Erythroblast (primary cell): ENCODE data around the gene SIGLEC7.

Source experiments
- DNase-seq, 2 experiments: peaks; one replicate each; lab custom pipeline; 2025; lab: John Stamatoyannopoulos, UW
- GATA1 ChIP-seq: IDR thresholded peaks from 2 replicates; pipeline ENCODE4 v1.6.1; 2011; ENCODE audit warnings: low read depth, mild to moderate bottlenecking, control low read depth, low read length, moderate library complexity
- POLR2A ChIP-seq: IDR thresholded peaks from 2 replicates; pipeline ENCODE4 v1.6.1; 2011; ENCODE audit warnings: mild to moderate bottlenecking, low read length

SIGLEC7 gene

GRCh38 chr19:51107406-51108065, 34.6 kb upstream of the SIGLEC7 start:
- TF ChIP-seq GATA1 (no peak), POLR2A (no peak)
- peak in 1 of 2 experiments; percentile 47 for DNase-seq

DNA sequence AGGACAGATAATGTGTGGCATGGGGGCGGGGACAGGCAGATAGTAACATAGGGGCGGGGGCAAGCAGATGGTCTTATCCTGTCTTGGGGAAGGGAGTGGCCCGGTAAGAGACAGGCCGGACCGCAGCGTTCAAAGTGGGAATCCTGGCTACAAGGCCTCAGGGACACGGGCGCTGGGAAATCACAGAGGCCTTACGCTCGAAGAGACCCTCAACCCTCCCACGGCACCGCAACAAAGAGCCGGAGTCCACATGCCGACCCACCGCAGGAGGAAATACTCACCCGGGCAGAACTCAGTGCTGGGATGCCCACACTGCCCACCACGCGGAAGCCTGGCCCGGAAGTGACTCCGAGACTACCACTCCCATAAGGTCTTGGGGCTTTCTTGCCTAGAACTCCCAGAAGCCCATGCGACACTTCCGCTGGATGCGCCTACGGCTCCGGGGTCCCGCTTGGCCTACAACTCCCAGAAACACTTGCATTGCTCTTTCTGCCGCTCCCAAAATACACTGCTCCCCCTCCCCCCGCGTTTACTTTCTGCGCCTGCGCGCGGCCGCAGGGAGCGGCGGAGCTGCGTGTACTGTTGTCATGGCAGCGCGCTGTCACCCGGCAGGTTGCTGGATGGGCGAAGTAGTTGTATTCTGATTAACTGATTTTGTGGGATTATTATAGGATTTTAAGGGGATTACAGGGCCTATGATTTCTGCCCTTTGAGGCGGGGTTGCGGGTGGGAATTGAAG, 33.9 kb upstream of the SIGLEC7 start, which contains the start of gene CTU1:
TSS of gene CTU1 (minus strand) at position 344 of the 739 bp plus-strand sequence. CDS start 3,840 bp downstream, outside the sequence.
- peak; percentile 99 for DNase-seq
- TF ChIP-seq GATA1 (no peak), POLR2A (peak; percentile 85)

DNA sequence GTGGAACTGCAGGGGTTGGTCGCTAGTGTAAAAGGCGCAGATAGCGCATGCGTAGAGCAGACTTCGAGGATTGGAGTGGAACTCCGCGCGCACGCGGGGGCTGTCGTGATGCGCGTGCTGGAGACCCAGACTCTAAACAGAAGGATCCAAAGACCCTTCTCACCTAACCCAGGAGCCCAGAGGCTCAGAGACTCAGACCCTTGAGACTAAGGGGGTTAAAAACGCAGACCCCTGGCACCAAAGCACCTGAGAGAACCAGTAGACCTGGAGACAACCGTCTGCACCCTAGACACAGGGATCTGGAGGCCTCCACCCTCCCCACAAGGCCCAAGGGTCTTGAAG, 33.3 kb upstream of the SIGLEC7 start:
- no peak for DNase-seq
- TF ChIP-seq POLR2A (no peak), GATA1 (no peak)

DNA sequence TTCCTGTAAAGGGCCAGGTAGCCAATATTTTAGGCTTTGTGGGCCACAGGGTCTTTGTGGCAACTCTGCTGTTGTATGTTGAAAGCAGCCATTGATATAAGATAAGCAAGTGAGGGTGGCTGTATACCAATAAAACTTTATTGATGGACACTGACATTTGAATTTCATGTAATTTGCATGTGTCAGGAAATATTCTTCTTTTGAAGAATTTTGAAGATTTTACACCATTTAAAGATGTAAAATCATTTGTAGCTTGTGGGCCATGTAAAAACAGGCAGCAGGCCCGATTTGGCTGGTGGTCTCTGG, 31.5 kb upstream of the SIGLEC7 start:
- DNase-seq = no peak
- no peak for TF ChIP-seq POLR2A
- TF ChIP-seq GATA1 = no peak

DNA sequence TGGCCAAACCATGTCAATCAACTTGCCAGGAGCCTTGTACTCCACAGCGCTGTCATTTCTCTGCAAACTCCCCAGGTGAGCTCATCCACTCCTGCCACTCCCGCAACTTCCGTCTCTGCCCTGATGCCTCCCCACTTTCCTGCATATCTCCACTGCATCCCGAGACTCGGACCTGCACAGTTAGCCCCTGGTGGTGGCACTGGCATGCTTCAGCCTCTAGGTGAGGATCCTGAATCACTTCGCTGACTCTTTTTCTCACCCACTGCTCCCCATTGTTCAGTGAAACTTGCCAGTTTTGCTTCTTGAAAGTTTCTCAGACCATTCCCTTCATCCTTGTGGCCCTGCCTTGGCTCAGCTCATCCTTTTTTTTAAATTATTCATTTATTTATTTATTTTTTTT, 30.5 kb upstream of the SIGLEC7 start:
- TF ChIP-seq GATA1 (no peak), POLR2A (no peak)
- no peak for DNase-seq

GRCh38 chr19:51114087-51114729, 27.9 kb upstream of the SIGLEC7 start:
- no peak for DNase-seq
- TF ChIP-seq POLR2A (no peak), GATA1 (no peak)

- TF ChIP-seq GATA1 (no peak), POLR2A (no peak)
- no peak for DNase-seq
These were observed 25.3 kb upstream of the SIGLEC7 start for GRCh38 chr19:51116736-51117286.

- no peak for DNase-seq
- TF ChIP-seq POLR2A (no peak), GATA1 (no peak)
These were observed 23.0 kb upstream of the SIGLEC7 start for GRCh38 chr19:51119101-51119500.

GRCh38 chr19:51119611-51120010, 22.5 kb upstream of the SIGLEC7 start:
- DNase-seq = no peak

DNA sequence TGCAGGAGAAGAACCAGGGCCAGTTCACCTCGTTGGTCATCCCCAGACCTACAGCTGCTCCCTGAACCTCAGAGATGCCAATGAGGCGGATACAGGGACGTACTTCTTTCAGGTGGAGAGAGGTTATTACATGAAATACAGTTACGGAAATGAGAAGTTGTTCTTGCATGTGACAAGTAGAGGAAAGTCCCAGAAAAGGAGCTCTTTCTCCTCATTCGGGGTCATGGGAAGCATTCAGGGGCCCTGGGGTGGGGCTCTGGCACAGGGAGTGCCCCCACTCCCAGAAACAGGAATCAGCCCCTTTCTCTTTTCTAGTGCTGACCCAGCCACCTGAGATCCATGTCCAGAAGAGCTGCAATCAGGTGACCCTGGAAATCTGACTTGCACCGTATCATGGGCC, 21.9 kb upstream of the SIGLEC7 start:
- no peak for TF ChIP-seq POLR2A
- TF ChIP-seq GATA1 = no peak
- DNase-seq = no peak

More at GRCh38 chr19:51119611-51120010, 22.5 kb upstream of the SIGLEC7 start:
- TF ChIP-seq POLR2A = no peak
- TF ChIP-seq GATA1 = no peak

DNA sequence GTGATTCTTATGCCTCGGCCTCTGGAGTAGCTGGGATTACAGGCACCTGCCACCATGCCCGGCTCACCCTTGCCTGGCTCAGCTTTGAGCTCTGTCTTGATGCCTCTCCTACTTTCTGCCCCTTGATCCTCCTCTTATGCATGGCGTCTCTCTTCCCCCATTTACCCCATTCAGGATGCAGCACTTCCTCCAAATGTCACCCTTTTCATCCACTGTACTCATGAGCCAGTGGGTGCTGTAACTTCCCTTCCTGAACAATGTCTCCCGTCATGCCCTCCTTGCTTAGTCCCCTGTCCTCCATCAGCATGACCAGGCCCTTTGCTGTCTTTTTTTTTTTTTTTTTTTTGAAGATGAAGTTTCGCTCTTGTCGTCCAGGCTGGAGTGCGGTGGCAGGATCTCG, 20.8 kb upstream of the SIGLEC7 start:
- DNase-seq = no peak
- TF ChIP-seq GATA1 (no peak), POLR2A (no peak)

DNA sequence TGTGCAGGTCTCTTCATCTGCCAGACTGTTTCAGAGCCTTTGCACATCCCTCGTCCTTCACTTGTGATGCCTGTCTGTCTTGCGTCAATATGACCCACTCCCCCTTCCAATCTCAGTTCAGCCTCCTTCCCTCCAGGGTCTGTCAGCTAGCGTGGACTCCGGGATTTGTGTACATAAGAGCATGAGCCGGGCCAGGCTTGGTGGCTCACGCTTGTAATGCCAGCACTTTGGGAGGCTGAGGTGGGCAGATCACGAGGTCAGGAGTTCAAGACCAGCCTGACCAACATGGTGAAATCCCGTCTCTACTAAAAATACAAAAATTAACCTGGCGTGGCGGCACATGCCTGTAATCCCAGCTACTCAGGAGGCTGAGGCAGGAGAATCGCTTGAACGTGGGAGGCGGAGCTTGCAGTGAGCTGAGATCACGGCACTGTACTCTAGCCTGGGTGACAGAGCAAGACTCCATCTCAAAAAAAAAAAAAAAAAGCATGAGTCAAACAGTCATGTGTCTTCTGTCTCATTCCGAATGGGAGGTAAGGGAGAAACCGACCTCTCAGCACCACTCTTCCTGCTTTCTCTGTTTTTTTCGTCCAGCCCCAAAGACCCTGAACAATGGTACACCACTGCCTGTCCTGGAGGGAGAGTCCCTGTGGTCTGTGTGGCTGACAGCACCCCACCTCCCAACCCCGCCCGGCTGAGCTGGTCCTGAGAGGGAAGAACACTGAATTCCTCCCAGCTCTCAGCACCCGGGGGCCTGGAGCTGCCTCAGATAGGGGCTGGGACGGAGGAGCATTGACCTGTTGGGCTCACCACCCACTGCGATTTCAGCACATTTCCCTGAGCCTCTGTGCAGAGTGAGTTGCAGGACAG, 19.8 kb upstream of the SIGLEC7 start:
- TF ChIP-seq POLR2A (no peak), GATA1 (no peak)
- no peak for DNase-seq

- TF ChIP-seq POLR2A = no peak
- TF ChIP-seq GATA1 = no peak
- DNase-seq = no peak
These were observed 18.7 kb upstream of the SIGLEC7 start for GRCh38 chr19:51123381-51123800.

DNA sequence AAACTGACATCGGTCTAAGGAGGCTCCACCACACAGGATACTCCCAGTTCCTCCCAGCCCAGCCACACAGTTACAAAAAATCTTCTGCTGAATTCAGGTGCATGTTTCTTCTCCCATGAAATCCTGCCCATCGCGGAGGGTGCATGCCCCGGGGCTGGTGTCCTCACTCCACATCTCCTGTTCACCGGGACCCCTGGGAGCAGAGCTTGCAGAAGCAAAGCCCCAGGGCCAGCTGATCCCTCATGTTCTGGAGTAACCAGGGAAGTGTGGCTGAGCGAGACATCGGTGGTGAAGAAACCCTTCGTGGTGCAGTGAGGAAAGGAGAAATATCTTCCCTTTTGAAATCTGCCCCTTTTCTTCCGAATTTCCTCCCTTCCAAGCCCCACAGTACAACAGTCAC, 18.3 kb upstream of the SIGLEC7 start:
- no peak for TF ChIP-seq GATA1
- no peak for TF ChIP-seq POLR2A
- DNase-seq = no peak
